ENCODE measurements around the gene CRIM1.

DNA sequence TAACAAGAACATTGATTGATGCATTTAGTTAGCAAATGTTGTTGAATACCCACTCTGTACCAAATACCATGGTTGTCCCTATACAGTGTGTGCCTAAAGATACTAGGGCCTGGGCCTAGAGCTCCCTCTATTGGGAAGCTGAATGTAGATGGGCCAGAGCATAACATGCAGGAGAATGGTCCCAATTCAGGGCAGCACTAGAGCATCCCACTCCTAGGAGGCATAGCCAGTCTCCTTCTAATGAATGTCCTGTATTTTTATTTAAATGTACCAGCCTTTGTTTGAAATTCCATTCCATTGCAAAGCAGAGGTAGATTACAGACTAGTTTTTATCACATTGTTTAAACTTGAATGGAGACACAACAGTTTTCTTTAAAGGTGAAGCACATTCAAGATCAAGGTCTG, 151.8 kb downstream of the CRIM1 start:
- TF ChIP-seq, protein P1, sequence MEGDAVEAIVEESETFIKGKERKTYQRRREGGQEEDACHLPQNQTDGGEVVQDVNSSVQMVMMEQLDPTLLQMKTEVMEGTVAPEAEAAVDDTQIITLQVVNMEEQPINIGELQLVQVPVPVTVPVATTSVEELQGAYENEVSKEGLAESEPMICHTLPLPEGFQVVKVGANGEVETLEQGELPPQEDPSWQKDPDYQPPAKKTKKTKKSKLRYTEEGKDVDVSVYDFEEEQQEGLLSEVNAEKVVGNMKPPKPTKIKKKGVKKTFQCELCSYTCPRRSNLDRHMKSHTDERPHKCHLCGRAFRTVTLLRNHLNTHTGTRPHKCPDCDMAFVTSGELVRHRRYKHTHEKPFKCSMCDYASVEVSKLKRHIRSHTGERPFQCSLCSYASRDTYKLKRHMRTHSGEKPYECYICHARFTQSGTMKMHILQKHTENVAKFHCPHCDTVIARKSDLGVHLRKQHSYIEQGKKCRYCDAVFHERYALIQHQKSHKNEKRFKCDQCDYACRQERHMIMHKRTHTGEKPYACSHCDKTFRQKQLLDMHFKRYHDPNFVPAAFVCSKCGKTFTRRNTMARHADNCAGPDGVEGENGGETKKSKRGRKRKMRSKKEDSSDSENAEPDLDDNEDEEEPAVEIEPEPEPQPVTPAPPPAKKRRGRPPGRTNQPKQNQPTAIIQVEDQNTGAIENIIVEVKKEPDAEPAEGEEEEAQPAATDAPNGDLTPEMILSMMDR (IDR thresholded peaks at IDR 0.05; ENCODE audit: low read length) = peak; percentile 76
- TF ChIP-seq EZH2 (optimal IDR thresholded peaks at IDR 0.05; ENCODE audit: low read depth, low read length) = no peak
- TF ChIP-seq EZH2phosphoT487 (IDR thresholded peaks at IDR 0.05; ENCODE audit: low read length) = no peak
